ENCODE measurements around the gene ODAD2. TPM values are rescaled to one million over a fixed set of nuclear protein-coding genes. Genes with fewer than 3 reads are reported as not detected.

The ODAD2 gene
- total and polyA plus RNA-seq, 2 donors (not counting 3 experiments of a cell fraction or from before 2014, with no cell fraction given) = 1.1 to 4.4 TPM

DNA sequence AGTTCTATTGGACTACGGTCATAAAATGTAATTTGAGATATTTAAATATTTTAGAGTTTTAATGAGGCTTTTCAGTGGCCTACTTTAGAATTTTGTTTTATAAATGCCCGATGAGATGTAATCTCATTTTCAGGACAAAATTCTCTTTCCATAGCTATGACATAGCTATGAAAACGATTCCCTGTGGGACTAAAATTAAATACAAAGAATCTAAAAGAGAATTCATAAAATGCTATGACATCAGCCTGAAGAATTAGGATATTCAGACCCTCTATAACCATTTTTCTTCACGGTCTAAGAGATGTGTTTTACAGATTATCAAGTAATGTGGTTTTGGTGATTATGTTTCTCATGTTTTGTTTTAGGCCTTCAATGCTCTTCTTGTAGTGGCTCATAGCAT, 48.2 kb upstream of the ODAD2 start:
- H3K9ac ChIP-seq (replicated peaks; ENCODE audit: extremely low read depth, insufficient read depth, low read length) = no peak overlapping the region
- H3K36me3 ChIP-seq (ENCODE audit: control insufficient read depth in 2 of 2, extremely low read depth in 1 of 2, insufficient read depth in 2 of 2, low read length in 2 of 2) = no peaks in the 10 kb centered on the region
- H3K27me3 ChIP-seq (ENCODE audit: control insufficient read depth in 2 of 2, insufficient read depth in 2 of 2, low read length in 2 of 2) = no peaks in the 10 kb centered on the region
- H3K27ac ChIP-seq (ENCODE audit: insufficient read depth, low read depth, low read length) = no peak overlapping the region
- H3K4me2 ChIP-seq (ENCODE audit: insufficient read depth, low read length) = no peak overlapping the region
- no peaks in the 10 kb centered on the region for H4K20me1 ChIP-seq (replicated peaks; ENCODE audit: control insufficient read depth, extremely low read depth, insufficient read depth, low read length)
- BruUV-seq (replicated peaks) = no TSS peak
- no peak for TF ChIP-seq JUN (IDR thresholded peaks at IDR 0.05; ENCODE audit: borderline replicate concordance, insufficient read depth, insufficient read length, low read depth)
- TF ChIP-seq CTCF (IDR thresholded peaks at IDR 0.05; ENCODE audit: extremely low read depth in 1 of 2, insufficient read depth in 1 of 2, low read depth in 1 of 2, low read length in 2 of 2) = no peak
- TF ChIP-seq FOS (IDR thresholded peaks at IDR 0.05; ENCODE audit: borderline replicate concordance, insufficient read depth, low read length) = no peak
- TF ChIP-seq POLR2AphosphoS5 (IDR thresholded peaks at IDR 0.05; ENCODE audit: insufficient read depth, low read depth, low read length) = no peak
- TF ChIP-seq EZH2 (IDR thresholded peaks at IDR 0.05; ENCODE audit: borderline replicate concordance, low read depth, low read length, severe bottlenecking) = no peak
- TF ChIP-seq POLR2A (IDR thresholded peaks at IDR 0.05; ENCODE audit: low read depth, low read length) = no peak
- no peak for TF ChIP-seq MAX (IDR thresholded peaks at IDR 0.05; ENCODE audit: insufficient read depth, insufficient read length)
- no peak for TF ChIP-seq MYC (IDR thresholded peaks at IDR 0.05; ENCODE audit: low read depth, low read length)
- TF ChIP-seq GATA2 (IDR thresholded peaks at IDR 0.05; ENCODE audit: insufficient read depth, insufficient read length, low read depth, low read length) = no peak
- no peak overlapping the region for H2AFZ ChIP-seq (ENCODE audit: low read depth, low read length)
- POLR2A ChIA-PET = no interaction called here
- H3K79me2 ChIP-seq (ENCODE audit: control insufficient read depth, insufficient read depth, low read length) = no peaks in the 10 kb centered on the region
- no peaks in the 10 kb centered on the region for H3K4me1 ChIP-seq (ENCODE audit: control insufficient read depth, extremely low read depth, insufficient read depth, low read length)
- intact Hi-C loops (cut with micrococcal nuclease) = no loop called here
- no peaks in the 10 kb centered on the region for H3K9me3 ChIP-seq (replicated peaks; ENCODE audit: control insufficient read depth, insufficient read depth, low read length)
- dilution Hi-C loops (cut with MboI; ENCODE audit: extremely low pct_ligation_motif_present, low sequenced_read_pairs) = no loop called here
- CTCF ChIA-PET = interaction anchor here (1.0 kb wide), 1 partner anchor 133 kb away, joined by 4 read pairs; no protein-coding TSS in a partner anchor
- FAIRE-seq (no peak), DNase-seq (ENCODE audit: low read depth, low spot score) (no peak)
- H3K9me1 ChIP-seq (replicated peaks; ENCODE audit: control insufficient read depth, extremely low read depth, insufficient read depth, low read length) = no peaks in the 10 kb centered on the region
- H3K4me3 ChIP-seq (replicated peaks in 1 of 3; ENCODE audit: insufficient read depth in 1 of 3, low read depth in 1 of 3, low read length in 3 of 3) = no peak overlapping the region
